BE2C (cell line): Measurements from ENCODE around the gene SRSF10.
A peak's percentile ranks its signal among the peaks of the same experiment; 100 is the strongest.
"Not testable (repeated sequence)": the region's sequence is repeated elsewhere in the genome, so short reads cannot be mapped to it uniquely, and the experiment has no call there.

Experiments
- DNase-seq: peaks from one replicate; pipeline ENCODE4 v3.0.0-alpha.2; 2020
- H3K27me3 ChIP-seq: fragments of 250-450 bp; sonication (Bioruptor Pico); 2 replicates; pipeline ENCODE4 v1.5.1; 2020; ENCODE audit warnings: mild to moderate bottlenecking
- H3K36me3 ChIP-seq: fragments of 250-450 bp; sonication (Bioruptor Pico); 2 replicates; pipeline ENCODE4 v1.5.1; 2020; ENCODE audit warnings: mild to moderate bottlenecking
- H3K4me1 ChIP-seq: fragments of 250-450 bp; sonication (Bioruptor Pico); 2 replicates; pipeline ENCODE4 v1.5.1; 2020
- H3K4me3 ChIP-seq: 2 replicates; pipeline ENCODE4 v1.5.1; 2011; ENCODE audit warnings: low read depth, low read length
- H3K9me3 ChIP-seq: fragments of 250-450 bp; sonication (Bioruptor Pico); 2 replicates; pipeline ENCODE4 v1.5.1; 2020
- CTCF ChIP-seq: IDR thresholded peaks from 2 replicates; pipeline ENCODE4 v1.5.1; 2012; ENCODE audit warnings: mild to moderate bottlenecking, low read depth, low read length

The SRSF10 gene

GRCh38 chr1:23959461-23960290 is 20.5 kb downstream of the SRSF10 start, which contains the start of gene PNRC2:
PNRC2 (plus strand) TSS chr1:23959828; CDS start chr1:23961458, 1,630 bp downstream.
- H3K27me3 ChIP-seq, result no peaks in the 10 kb centered on the region
- H3K4me3 ChIP-seq, result peak within 1 kb of the TSS; percentile 95
- peak; percentile 92 for DNase-seq
- H3K36me3 ChIP-seq, result peaks cover 18% of the 10 kb centered on the region
- no peaks in the 10 kb centered on the region for H3K4me1 ChIP-seq
- TF ChIP-seq CTCF, result no peak
- no peaks in the 10 kb centered on the region for H3K9me3 ChIP-seq

GRCh38 chr1:23958810-23959460 is 21.2 kb downstream of the SRSF10 start:
- Histone ChIP-seq H3K27me3 (no peaks in the 10 kb centered on the region), H3K36me3 (peaks cover 11% of the 10 kb centered on the region), H3K4me1 (no peaks in the 10 kb centered on the region), H3K9me3 (no peaks in the 10 kb centered on the region), H3K4me3 (peak overlapping the region; percentile 95)
- peak; percentile 81 for DNase-seq
- TF ChIP-seq CTCF, result peak; percentile 42

GRCh38 chr1:23958040-23958809 is 21.9 kb downstream of the SRSF10 start:
- H3K4me3 ChIP-seq, result peak overlapping the region; percentile 95
- not testable (repeated sequence) for H3K9me3 ChIP-seq, DNase-seq, H3K36me3 ChIP-seq, H3K4me1 ChIP-seq, H3K27me3 ChIP-seq

GRCh38 chr1:23957096-23957495 is 23.0 kb downstream of the SRSF10 start:
- DNase-seq, result peak; percentile 54
- H3K36me3 ChIP-seq, result peaks cover 9% of the 10 kb centered on the region
- H3K27me3 ChIP-seq, result no peaks in the 10 kb centered on the region
- H3K9me3 ChIP-seq, result no peaks in the 10 kb centered on the region
- H3K4me3 ChIP-seq, result no peak overlapping the region
- no peak for TF ChIP-seq CTCF
- no peaks in the 10 kb centered on the region for H3K4me1 ChIP-seq

- H3K36me3 ChIP-seq, result no peaks in the 10 kb centered on the region
- no peaks in the 10 kb centered on the region for H3K27me3 ChIP-seq
- H3K9me3 ChIP-seq, result no peaks in the 10 kb centered on the region
- DNase-seq, result no peak
- H3K4me3 ChIP-seq, result no peak overlapping the region
- H3K4me1 ChIP-seq, result no peaks in the 10 kb centered on the region
- no peak for TF ChIP-seq CTCF
Observed at GRCh38 chr1:23953020-23953419, 27.1 kb downstream of the SRSF10 start.

GRCh38 chr1:23947366-23947765 is 32.8 kb downstream of the SRSF10 start:
- no peak for TF ChIP-seq CTCF
- H3K4me1 ChIP-seq, result no peaks in the 10 kb centered on the region
- no peaks in the 10 kb centered on the region for H3K36me3 ChIP-seq
- H3K9me3 ChIP-seq, result no peaks in the 10 kb centered on the region
- no peak for DNase-seq
- no peaks in the 10 kb centered on the region for H3K27me3 ChIP-seq
- H3K4me3 ChIP-seq, result no peak overlapping the region
